HK-2 (cell line): Measurements from ENCODE around the gene ZNF785.
"Not testable (repeated sequence)": the region's sequence is repeated elsewhere in the genome, so short reads cannot be mapped to it uniquely, and the experiment has no call there.

Source experiments
- DNase-seq: peaks from one replicate; pipeline ENCODE4 v3.0.0-alpha.2; 2018; ENCODE audit not compliant: unreplicated experiment

Gene ZNF785

GRCh38 chr16:30602616-30603277 is 17.2 kb upstream of the ZNF785 start:
- no peak for DNase-seq

- DNase-seq = no peak
These were observed 16.5 kb upstream of the ZNF785 start for GRCh38 chr16:30601966-30602365.

GRCh38 chr16:30600929-30601328 is 15.4 kb upstream of the ZNF785 start:
- no peak for DNase-seq

- no peak for DNase-seq
These were observed 14.7 kb upstream of the ZNF785 start for GRCh38 chr16:30600215-30600614.

- no peak for DNase-seq
These were observed 7.4 kb upstream of the ZNF785 start for GRCh38 chr16:30592871-30593270.

- DNase-seq = not testable (repeated sequence)
These were observed 5.4 kb upstream of the ZNF785 start for GRCh38 chr16:30590869-30591268.

- not testable (repeated sequence) for DNase-seq
These were observed 4.1 kb upstream of the ZNF785 start for GRCh38 chr16:30589582-30589981.

GRCh38 chr16:30588651-30589050 is 3.2 kb upstream of the ZNF785 start:
- DNase-seq = no peak

- peak; percentile 30 for DNase-seq
These were observed 486 bp downstream of the ZNF785 start for GRCh38 chr16:30585022-30585399.

- no peak for DNase-seq
These were observed 2.7 kb downstream of the ZNF785 start for GRCh38 chr16:30582611-30583340.

GRCh38 chr16:30581457-30581856 is 4.0 kb downstream of the ZNF785 start:
- DNase-seq = no peak

GRCh38 chr16:30574678-30575077 is 10.8 kb downstream of the ZNF785 start:
- DNase-seq = no peak

- peak; percentile 87 for DNase-seq
These were observed 13.8 kb downstream of the ZNF785 start, which contains the start of gene ZNF688 for GRCh38 chr16:30571445-30572322. Gene ZNF688, minus strand, starts transcription at chr16:30571714. Its CDS starts 85 bp downstream, at chr16:30571629.

GRCh38 chr16:30570636-30571444 is 14.7 kb downstream of the ZNF785 start:
- peak; percentile 22 for DNase-seq

- no peak for DNase-seq
These were observed 15.5 kb downstream of the ZNF785 start for GRCh38 chr16:30569746-30570635.

GRCh38 chr16:30569281-30569680 is 16.2 kb downstream of the ZNF785 start:
- no peak for DNase-seq

- no peak for DNase-seq
These were observed 17.4 kb downstream of the ZNF785 start for GRCh38 chr16:30567991-30568638.

GRCh38 chr16:30567160-30567990 is 18.1 kb downstream of the ZNF785 start:
- peak; percentile 38 for DNase-seq

- DNase-seq = no peak
These were observed 19.0 kb downstream of the ZNF785 start for GRCh38 chr16:30566531-30566930.
